Hematopoietic multipotent progenitor cell treated with erythropoietin and hydrocortisone succinate and interleukin-3 and kit ligand, for 15 days (in vitro differentiated cells): ENCODE data around the gene AGPS.
"Not testable (repeated sequence)": the region's sequence is repeated elsewhere in the genome, so short reads cannot be mapped to it uniquely, and the experiment has no call there.

Experiments
- DNase-seq: peaks from one replicate; pipeline ENCODE4 v3.0.0-alpha.2; 2015; ENCODE audit warnings: low spot score

Gene AGPS

GRCh38 chr2:177530561-177530960 lies 138.0 kb downstream of the AGPS start:
- DNase-seq, result no peak

GRCh38 chr2:177531706-177532105 lies 139.1 kb downstream of the AGPS start:
- DNase-seq, result no peak

- DNase-seq, result no peak
Observed at GRCh38 chr2:177532567-177532966, 140.0 kb downstream of the AGPS start.

- no peak for DNase-seq
Observed at GRCh38 chr2:177533253-177533652, 140.7 kb downstream of the AGPS start.

- no peak for DNase-seq
Observed at GRCh38 chr2:177535000-177535399, 142.4 kb downstream of the AGPS start.

GRCh38 chr2:177535958-177536504 lies 143.5 kb downstream of the AGPS start:
- DNase-seq, result no peak

GRCh38 chr2:177537213-177537612 lies 144.6 kb downstream of the AGPS start:
- no peak for DNase-seq

- DNase-seq, result no peak
Observed at GRCh38 chr2:177537636-177538035, 145.1 kb downstream of the AGPS start.

GRCh38 chr2:177538323-177538722 lies 145.8 kb downstream of the AGPS start:
- DNase-seq, result no peak

GRCh38 chr2:177540283-177540682 lies 147.7 kb downstream of the AGPS start:
- no peak for DNase-seq

- no peak for DNase-seq
Observed at GRCh38 chr2:177541258-177541991, 148.9 kb downstream of the AGPS start.

- DNase-seq, result no peak
Observed at GRCh38 chr2:177542396-177542795, 149.8 kb downstream of the AGPS start.

- no peak for DNase-seq
Observed at GRCh38 chr2:177543007-177543760, 150.6 kb downstream of the AGPS start.

GRCh38 chr2:177545143-177545542 lies 152.6 kb downstream of the AGPS start:
- DNase-seq, result no peak

- DNase-seq, result no peak
Observed at GRCh38 chr2:177545981-177546585, 153.5 kb downstream of the AGPS start.

GRCh38 chr2:177547122-177547521 lies 154.5 kb downstream of the AGPS start:
- DNase-seq, result no peak

GRCh38 chr2:177547772-177548171 lies 155.2 kb downstream of the AGPS start:
- DNase-seq, result no peak

GRCh38 chr2:177548636-177549035 lies 156.1 kb downstream of the AGPS start:
- no peak for DNase-seq

GRCh38 chr2:177549171-177549570 lies 156.6 kb downstream of the AGPS start:
- DNase-seq, result no peak

GRCh38 chr2:177550264-177551200 lies 158.0 kb downstream of the AGPS start:
- DNase-seq, result no peak

- not testable (repeated sequence) for DNase-seq
Observed at GRCh38 chr2:177551360-177551759, 158.8 kb downstream of the AGPS start.

- DNase-seq, result peak; percentile 30
Observed at GRCh38 chr2:177551989-177552421, 159.4 kb downstream of the AGPS start.
